DMS114 treated with DMSO at 0.1 percent for 48 hours (cell line): ENCODE results near the gene ESPL1.
A peak's percentile ranks its signal among the peaks of the same experiment; 100 is the strongest.

ENCODE experiments used
- DNase-seq: peaks from one replicate; lab custom pipeline; 2025; ENCODE audit not compliant: unreplicated experiment; lab: John Stamatoyannopoulos, UW

The ESPL1 gene

GRCh38 chr12:53267999-53268629, at the start of gene ESPL1:
TSS of gene ESPL1 (plus strand) at chr12:53268299. CDS start at chr12:53268767, 468 bp downstream.
- DNase-seq: peak; percentile 84

- no peak for DNase-seq
Observed at GRCh38 chr12:53218551-53219291, 49.4 kb upstream of the ESPL1 start.

GRCh38 chr12:53219292-53219955, 48.7 kb upstream of the ESPL1 start:
- DNase-seq: peak; percentile 28

GRCh38 chr12:53219956-53220693, 48.0 kb upstream of the ESPL1 start:
- DNase-seq: peak; percentile 88

- peak; percentile 82 for DNase-seq
Observed at GRCh38 chr12:53220694-53221202, 47.4 kb upstream of the ESPL1 start.

- DNase-seq: no peak
Observed at GRCh38 chr12:53221203-53222080, 46.7 kb upstream of the ESPL1 start.

GRCh38 chr12:53222170-53222721, 45.9 kb upstream of the ESPL1 start:
- DNase-seq: no peak

- no peak for DNase-seq
Observed at GRCh38 chr12:53222806-53223261, 45.3 kb upstream of the ESPL1 start.

- DNase-seq: no peak
Observed at GRCh38 chr12:53223389-53224060, 44.6 kb upstream of the ESPL1 start.

- DNase-seq: peak; percentile 55
Observed at GRCh38 chr12:53224061-53224896, 43.8 kb upstream of the ESPL1 start.

- no peak for DNase-seq
Observed at GRCh38 chr12:53224897-53225634, 43.0 kb upstream of the ESPL1 start.

- no peak for DNase-seq
Observed at GRCh38 chr12:53225635-53226424, 42.3 kb upstream of the ESPL1 start.

GRCh38 chr12:53226815-53227214, 41.3 kb upstream of the ESPL1 start:
- no peak for DNase-seq

- DNase-seq: no peak
Observed at GRCh38 chr12:53227341-53227740, 40.8 kb upstream of the ESPL1 start.

GRCh38 chr12:53227836-53228235, 40.3 kb upstream of the ESPL1 start:
- DNase-seq: no peak

- DNase-seq: no peak
Observed at GRCh38 chr12:53229454-53229853, 38.6 kb upstream of the ESPL1 start.
